Upper lobe of left lung (tissue), 6 donors: ENCODE data around the gene PSMD2. TPM values are rescaled to one million over a fixed set of nuclear protein-coding genes. Genes with fewer than 3 reads are reported as not detected.
A peak's percentile ranks its signal among the peaks of the same experiment; 100 is the strongest.

Source experiments
- ATAC-seq, 2 donors: fragments of 200-7000 bp; cut with Tn5 transposase; one replicate each; pipeline ENCODE4 v1.9.1; 2022; ENCODE audit warnings: mild to moderate bottlenecking in 2 of 2, moderate library complexity in 2 of 2; ENCODE audit not compliant: low FRiP score in 2 of 2
- DNase-seq, 2 donors: peaks; one replicate each; pipeline ENCODE4 v3.0.0-alpha.2; 2019 to 2020
- H3K27ac ChIP-seq, 4 donors: fragments of 200-600 bp; sonication (generic); one replicate each; pipeline ENCODE4 v1.5.1; 2016 to 2019
- H3K27me3 ChIP-seq, 4 donors: fragments of 200-600 bp; sonication (generic); one replicate each; pipeline ENCODE4 v1.5.1; 2017 to 2019
- H3K36me3 ChIP-seq, 4 donors: fragments of 200-600 bp; sonication (generic); one replicate each; pipeline ENCODE4 v1.5.1; 2016 to 2019
- H3K4me1 ChIP-seq, 4 donors: fragments of 200-600 bp; sonication (generic); one replicate each; pipeline ENCODE4 v1.5.1; 2018 to 2019
- H3K4me3 ChIP-seq, 4 donors: fragments of 200-600 bp; sonication (generic); one replicate each; pipeline ENCODE4 v1.5.1; 2017 to 2019; ENCODE audit warnings: mild to moderate bottlenecking in 2 of 4, moderate library complexity in 1 of 4
- H3K9me3 ChIP-seq, 4 donors: fragments of 200-600 bp; sonication (generic); one replicate each; pipeline ENCODE4 v1.5.1; 2018 to 2019
- EP300 ChIP-seq, 4 donors: sonication (generic); formaldehyde crosslinking; IDR thresholded peaks; one replicate each; pipeline ENCODE4 v1.5.1; 2017; ENCODE audit warnings: antibody characterized with exemption in 4 of 4, control low read depth in 2 of 4
- POLR2A ChIP-seq, 4 donors: fragments of 450-650 bp; IDR thresholded peaks; one replicate each; pipeline ENCODE4 v1.5.1; 2016 to 2017; ENCODE audit warnings: antibody characterized with exemption in 4 of 4, mild to moderate bottlenecking in 2 of 4
- POLR2AphosphoS5 ChIP-seq, 2 donors: sonication (generic); formaldehyde crosslinking; IDR thresholded peaks; one replicate each; pipeline ENCODE4 v1.5.1; 2017; ENCODE audit warnings: antibody characterized with exemption in 2 of 2
- WGBS, 2 donors: methylation state at CpG; one replicate each; pipeline ENCODE4 v1.1.5; 2017 to 2018; 5-methylcytosine and 5-hydroxymethylcytosine counted together
- total RNA-seq, 6 donors: library from RNA; depleted of rRNA in 4 of 6; stranded (reverse); fragments of >200 nt in 4 of 6; gene quantifications; one replicate each; pipeline versions ENCODE4 v1.1.0 to v1.2.1, GENCODE V29; 2016 to 2021
- TF ChIP-seq, protein P1 (sequence below), 6 experiments: fragments of 450-650 bp in 4 of 6; fragments of 200-600 bp in 2 of 6; sonication (generic) in 2 of 6; IDR thresholded peaks; one replicate each; pipeline ENCODE4 v1.5.1; 2016 to 2019; ENCODE audit warnings: antibody characterized with exemption in 6 of 6
- donor health status: DM: no; HTN: no; CAD: no; lungs with moderate emphysema.
- donor health status: DM: no; HTN: yes; CAD: no; lungs with severe emphysema.

Gene PSMD2
- total RNA-seq, 6 donors from 2014 or later: 144 to 259 (median 165) TPM

DNA sequence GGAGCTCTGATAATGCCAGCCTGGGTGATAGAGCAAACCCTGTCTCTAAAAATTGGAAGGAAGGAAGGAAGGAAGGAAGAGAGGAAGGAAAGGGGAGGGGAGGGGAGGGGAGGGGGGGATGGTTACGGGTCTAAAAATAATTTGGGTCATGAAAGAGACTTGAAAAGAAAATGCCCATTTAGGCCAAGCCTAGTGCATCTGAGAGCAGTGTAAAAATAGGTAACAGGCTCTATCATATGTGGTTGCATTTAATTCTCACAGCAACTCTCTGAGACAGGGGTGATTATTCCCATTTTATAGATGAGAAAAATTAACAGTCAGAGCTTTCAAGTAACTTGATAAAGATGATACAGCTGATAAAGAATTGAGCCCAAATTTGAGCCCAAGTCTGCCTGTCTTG lies 26.8 kb upstream of the PSMD2 start:
- Histone ChIP-seq H3K4me3 (no peak overlapping the region), H3K27ac (no peak overlapping the region), H3K4me1 (peaks cover 0 to 8% (median 1%) of the 10 kb centered on the region in 4 donors), H3K27me3 (peaks cover 0 to 21% (median 11%) of the 10 kb centered on the region in 4 donors), H3K9me3 (no peaks in the 10 kb centered on the region), H3K36me3 (no peaks in the 10 kb centered on the region)
- TF ChIP-seq, protein P1, sequence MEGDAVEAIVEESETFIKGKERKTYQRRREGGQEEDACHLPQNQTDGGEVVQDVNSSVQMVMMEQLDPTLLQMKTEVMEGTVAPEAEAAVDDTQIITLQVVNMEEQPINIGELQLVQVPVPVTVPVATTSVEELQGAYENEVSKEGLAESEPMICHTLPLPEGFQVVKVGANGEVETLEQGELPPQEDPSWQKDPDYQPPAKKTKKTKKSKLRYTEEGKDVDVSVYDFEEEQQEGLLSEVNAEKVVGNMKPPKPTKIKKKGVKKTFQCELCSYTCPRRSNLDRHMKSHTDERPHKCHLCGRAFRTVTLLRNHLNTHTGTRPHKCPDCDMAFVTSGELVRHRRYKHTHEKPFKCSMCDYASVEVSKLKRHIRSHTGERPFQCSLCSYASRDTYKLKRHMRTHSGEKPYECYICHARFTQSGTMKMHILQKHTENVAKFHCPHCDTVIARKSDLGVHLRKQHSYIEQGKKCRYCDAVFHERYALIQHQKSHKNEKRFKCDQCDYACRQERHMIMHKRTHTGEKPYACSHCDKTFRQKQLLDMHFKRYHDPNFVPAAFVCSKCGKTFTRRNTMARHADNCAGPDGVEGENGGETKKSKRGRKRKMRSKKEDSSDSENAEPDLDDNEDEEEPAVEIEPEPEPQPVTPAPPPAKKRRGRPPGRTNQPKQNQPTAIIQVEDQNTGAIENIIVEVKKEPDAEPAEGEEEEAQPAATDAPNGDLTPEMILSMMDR (IDR thresholded peaks at IDR 0.05): no peak
- TF ChIP-seq EP300 (IDR thresholded peaks at IDR 0.05) (no peak), POLR2A (IDR thresholded peaks at IDR 0.05) (no peak), POLR2AphosphoS5 (IDR thresholded peaks at IDR 0.05) (no peak)
- WGBS, 2 donors: 27 to 53% methylated on average over 1 of the region's 1 CpG
- ATAC-seq (no peak), DNase-seq (no peak)

DNA sequence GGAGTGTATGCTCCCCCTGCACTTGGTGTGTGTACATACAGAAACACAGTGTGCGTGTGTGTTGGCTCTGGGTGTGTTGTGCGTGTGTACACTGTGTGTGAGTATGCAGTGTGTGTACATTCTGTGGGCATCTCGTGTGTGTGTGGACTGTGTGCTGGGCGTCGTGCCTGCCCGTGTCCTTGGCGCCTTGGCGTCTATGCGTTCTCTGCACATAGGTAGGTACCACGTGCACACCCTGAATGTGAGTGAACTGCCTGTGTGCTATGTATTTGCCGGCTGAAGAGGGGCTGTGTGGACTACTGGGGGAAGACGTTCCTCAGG lies 23.7 kb upstream of the PSMD2 start:
- no peak for TF ChIP-seq EP300 (IDR thresholded peaks at IDR 0.05)
- no peak for TF ChIP-seq POLR2AphosphoS5 (IDR thresholded peaks at IDR 0.05)
- TF ChIP-seq, protein P1 (IDR thresholded peaks at IDR 0.05): no peak
- no peak for TF ChIP-seq POLR2A (IDR thresholded peaks at IDR 0.05)
- no peak for ATAC-seq
- no peaks in the 10 kb centered on the region for H3K9me3 ChIP-seq
- DNase-seq: no peak
- 68% methylated on average over 12 of the region's 12 CpGs for WGBS, 2 donors
- H3K4me3 ChIP-seq: no peak overlapping the region
- no peaks in the 10 kb centered on the region for H3K36me3 ChIP-seq
- H3K4me1 ChIP-seq: peaks cover 0 to 8% (median 1%) of the 10 kb centered on the region in 4 donors
- no peak overlapping the region for H3K27ac ChIP-seq
- peaks cover 0 to 24% (median 11%) of the 10 kb centered on the region in 4 donors for H3K27me3 ChIP-seq

DNA sequence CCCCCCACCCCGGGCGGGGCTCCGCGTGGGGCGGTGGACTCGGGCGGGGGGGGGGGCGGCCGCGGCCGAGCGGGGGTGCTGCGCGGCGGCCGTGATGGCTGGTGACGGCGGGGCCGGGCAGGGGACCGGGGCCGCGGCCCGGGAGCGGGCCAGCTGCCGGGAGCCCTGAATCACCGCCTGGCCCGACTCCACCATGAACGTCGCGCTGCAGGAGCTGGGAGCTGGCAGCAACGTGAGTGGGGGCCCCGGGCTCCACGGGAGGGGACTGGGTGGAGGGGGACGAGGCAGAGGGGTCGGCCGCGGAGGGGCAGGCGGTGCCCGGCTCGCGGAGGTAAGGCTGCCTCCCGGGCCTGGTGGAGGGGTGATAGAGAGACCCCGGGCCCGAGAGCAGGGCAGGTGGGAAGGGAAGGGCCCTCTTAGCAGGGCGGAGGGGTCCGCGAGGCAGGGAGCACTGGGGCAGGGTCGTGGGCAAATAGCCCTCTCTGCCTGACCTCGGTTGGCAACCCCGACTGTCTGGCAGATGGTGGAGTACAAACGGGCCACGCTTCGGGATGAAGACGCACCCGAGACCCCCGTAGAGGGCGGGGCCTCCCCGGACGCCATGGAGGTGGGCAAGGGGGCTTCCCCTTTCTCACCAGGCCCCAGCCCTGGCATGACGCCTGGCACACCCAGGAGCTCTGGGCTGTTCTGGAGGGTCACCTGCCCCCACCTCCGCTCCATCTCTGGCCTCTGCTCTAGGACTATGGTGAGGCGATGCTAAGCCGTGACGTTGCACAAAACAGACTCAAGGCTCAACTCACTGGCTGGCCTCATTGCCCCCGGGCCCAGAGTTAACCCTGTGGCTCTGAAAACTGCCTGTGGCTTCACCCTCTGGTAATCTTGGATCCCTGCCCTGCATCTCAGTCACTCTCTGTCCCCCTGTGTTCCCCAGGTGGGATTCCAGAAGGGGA lies 22.8 kb upstream of the PSMD2 start, which contains the start of gene ECE2:
TSS of gene ECE2 (plus strand) at position 62 of the 950 bp plus-strand sequence. CDS start at position 194, 132 bp downstream.
- ATAC-seq (peak in 1 of 2 donors; percentile 28), DNase-seq (peak in 1 of 2 donors; percentile 64)
- Histone ChIP-seq H3K27me3 (peaks cover 0 to 24% (median 11%) of the 10 kb centered on the region in 4 donors), H3K27ac (no peak within 1 kb of the TSS), H3K36me3 (no peaks in the 10 kb centered on the region), H3K4me1 (peaks cover 0 to 8% (median 1%) of the 10 kb centered on the region in 4 donors), H3K4me3 (no peak within 1 kb of the TSS), H3K9me3 (no peaks in the 10 kb centered on the region)
- TF ChIP-seq EP300 (IDR thresholded peaks at IDR 0.05): no peak
- WGBS, 2 donors: 14 to 20% methylated on average over 2 to 57 of the region's 65 CpGs

DNA sequence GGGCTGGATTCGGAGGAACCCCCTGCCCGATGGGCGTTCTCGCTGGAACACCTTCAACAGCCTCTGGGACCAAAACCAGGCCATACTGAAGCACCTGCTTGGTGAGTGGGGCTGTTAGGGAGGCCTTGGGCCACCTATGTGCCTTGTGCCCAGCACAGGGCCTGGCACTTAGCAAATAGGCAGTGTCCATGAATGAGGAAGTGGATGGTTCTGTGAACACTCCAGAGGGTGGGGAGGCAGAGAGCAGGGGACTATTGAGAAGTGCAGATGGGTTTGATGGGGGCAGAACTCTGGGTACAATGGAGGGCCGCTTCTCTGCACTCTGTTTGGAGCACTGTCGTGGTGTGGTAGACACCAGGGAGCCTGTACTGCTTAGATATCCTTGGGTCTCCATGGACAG lies 21.7 kb upstream of the PSMD2 start:
- WGBS, 2 donors: 88 to 91% methylated on average over 6 of the region's 6 CpGs
- Histone ChIP-seq H3K27me3 (peaks cover 0 to 24% (median 11%) of the 10 kb centered on the region in 4 donors), H3K9me3 (no peaks in the 10 kb centered on the region), H3K4me1 (peaks cover 0 to 8% (median 1%) of the 10 kb centered on the region in 4 donors), H3K4me3 (no peak overlapping the region), H3K36me3 (no peaks in the 10 kb centered on the region), H3K27ac (no peak overlapping the region)
- ATAC-seq (peak in 1 of 2 donors; percentile 23), DNase-seq (no peak)
- no peak for TF ChIP-seq POLR2A (IDR thresholded peaks at IDR 0.05)
- TF ChIP-seq, protein P1 (IDR thresholded peaks at IDR 0.05): no peak
- TF ChIP-seq EP300 (IDR thresholded peaks at IDR 0.05): no peak
- no peak for TF ChIP-seq POLR2AphosphoS5 (IDR thresholded peaks at IDR 0.05)

DNA sequence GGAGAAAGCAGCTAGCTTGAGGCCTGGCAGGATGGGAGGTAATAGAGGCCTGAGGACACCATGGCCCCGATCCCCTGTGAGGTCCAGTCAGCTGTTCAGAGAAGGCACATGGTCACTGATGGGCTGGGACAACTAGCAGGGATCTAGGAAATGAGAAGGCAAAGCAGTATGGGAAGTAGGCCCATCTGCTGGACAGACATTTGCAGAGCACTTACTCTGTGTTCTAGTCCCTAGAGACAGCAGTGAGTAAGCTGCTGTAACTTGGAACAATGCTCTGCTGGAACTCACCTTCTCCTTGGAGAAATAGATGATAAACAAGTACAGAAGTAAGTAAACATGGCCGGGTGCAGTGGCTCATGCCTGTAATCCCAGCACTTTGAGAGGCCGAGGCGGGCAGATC lies 16.1 kb upstream of the PSMD2 start:
- 82 to 95% methylated on average over 4 of the region's 4 CpGs for WGBS, 2 donors

More for the DNA sequence above, 16.1 kb upstream of the PSMD2 start:
- H3K9me3 ChIP-seq: no peaks in the 10 kb centered on the region
- H3K27ac ChIP-seq: no peak overlapping the region
- H3K4me3 ChIP-seq: no peak overlapping the region
- DNase-seq (no peak), ATAC-seq (no peak)
- TF ChIP-seq POLR2AphosphoS5 (IDR thresholded peaks at IDR 0.05) (no peak), EP300 (IDR thresholded peaks at IDR 0.05) (no peak)
- TF ChIP-seq, protein P1 (IDR thresholded peaks at IDR 0.05): no peak
- H3K36me3 ChIP-seq: no peaks in the 10 kb centered on the region
- H3K27me3 ChIP-seq: no peaks in the 10 kb centered on the region
- H3K4me1 ChIP-seq: no peaks in the 10 kb centered on the region
